ENCODE measurements around the gene IGFBP4.
A peak's percentile ranks its signal among the peaks of the same experiment; 100 is the strongest.

- TF ChIP-seq, protein P1, sequence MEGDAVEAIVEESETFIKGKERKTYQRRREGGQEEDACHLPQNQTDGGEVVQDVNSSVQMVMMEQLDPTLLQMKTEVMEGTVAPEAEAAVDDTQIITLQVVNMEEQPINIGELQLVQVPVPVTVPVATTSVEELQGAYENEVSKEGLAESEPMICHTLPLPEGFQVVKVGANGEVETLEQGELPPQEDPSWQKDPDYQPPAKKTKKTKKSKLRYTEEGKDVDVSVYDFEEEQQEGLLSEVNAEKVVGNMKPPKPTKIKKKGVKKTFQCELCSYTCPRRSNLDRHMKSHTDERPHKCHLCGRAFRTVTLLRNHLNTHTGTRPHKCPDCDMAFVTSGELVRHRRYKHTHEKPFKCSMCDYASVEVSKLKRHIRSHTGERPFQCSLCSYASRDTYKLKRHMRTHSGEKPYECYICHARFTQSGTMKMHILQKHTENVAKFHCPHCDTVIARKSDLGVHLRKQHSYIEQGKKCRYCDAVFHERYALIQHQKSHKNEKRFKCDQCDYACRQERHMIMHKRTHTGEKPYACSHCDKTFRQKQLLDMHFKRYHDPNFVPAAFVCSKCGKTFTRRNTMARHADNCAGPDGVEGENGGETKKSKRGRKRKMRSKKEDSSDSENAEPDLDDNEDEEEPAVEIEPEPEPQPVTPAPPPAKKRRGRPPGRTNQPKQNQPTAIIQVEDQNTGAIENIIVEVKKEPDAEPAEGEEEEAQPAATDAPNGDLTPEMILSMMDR (IDR thresholded peaks at IDR 0.05) = no peak
- TF ChIP-seq POLR2A (IDR thresholded peaks at IDR 0.05) (no peak), POLR2AphosphoS5 (IDR thresholded peaks at IDR 0.05) (peak in 1 of 3 donors; percentile 16)
Measured at GRCh38 chr17:40463122-40463550, 19.9 kb downstream of the IGFBP4 start.
